HG03095 (cell line): Measurements from ENCODE around the gene UGT1A10.

ENCODE experiments used
- ATAC-seq: cut with Tn5 transposase; IDR thresholded peaks from one replicate; pipeline ENCODE4 v1.9.1; 2021; ENCODE audit warnings: moderate library complexity; ENCODE audit not compliant: unreplicated experiment

The UGT1A10 gene

DNA sequence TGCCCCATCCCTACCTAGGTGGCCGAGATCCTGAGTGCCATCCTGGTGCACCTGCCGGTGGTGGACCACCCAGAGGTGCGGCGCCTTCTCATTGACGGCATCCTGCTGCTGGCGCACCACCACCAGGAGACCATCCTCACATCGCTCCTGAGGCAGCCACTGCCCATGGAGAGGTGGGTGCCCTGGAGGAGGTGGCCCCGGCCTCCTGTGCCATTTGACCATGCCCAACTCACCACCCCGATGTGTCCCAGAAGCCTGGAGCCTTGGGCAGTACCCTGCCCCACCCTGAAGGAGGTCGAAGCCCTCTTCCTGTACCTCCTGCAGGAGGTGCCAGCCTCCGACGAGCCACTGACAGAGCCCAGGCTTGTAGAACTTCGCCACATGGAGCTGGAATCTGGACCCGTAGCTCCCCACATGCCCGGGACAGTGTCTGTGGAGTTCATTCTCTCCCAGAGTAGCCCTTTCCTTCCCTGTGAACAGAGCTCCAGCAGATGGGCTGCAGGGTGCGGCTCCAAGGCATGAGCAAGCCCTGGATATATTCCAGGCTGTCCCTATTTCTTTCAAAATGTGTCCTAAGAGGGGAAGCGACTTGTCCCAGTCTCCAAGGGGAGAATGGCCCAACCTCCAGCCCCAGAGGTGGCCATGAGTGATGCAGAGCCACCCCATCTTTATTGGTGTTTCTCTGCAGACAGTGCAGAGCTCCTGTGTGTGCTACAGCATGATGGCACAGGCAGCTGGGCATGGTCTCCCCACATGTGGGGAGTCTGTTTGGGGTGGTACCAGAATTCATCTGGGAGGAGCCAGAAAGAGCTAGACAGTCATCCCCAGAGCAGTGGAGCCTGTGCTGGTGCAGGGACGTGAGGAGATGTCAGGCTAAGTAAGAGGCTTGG, 183.9 kb downstream of the UGT1A10 start:
- ATAC-seq, result no peak

DNA sequence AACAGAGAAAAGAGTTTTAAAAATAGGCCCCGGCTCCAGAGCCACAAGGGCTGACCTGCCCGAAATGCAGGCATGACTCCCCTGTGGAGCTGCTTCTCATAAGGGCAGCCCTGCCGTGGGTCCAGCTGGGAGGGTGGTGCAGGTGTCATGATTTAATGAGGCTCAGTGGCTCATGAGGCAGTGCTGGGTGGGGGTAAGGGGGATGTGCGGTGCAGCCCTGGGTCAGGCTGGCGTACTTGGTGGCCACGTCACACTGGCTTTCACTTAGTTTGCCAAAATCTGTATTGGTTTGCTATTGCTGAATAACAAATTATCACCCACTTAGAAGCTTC, 184.5 kb downstream of the UGT1A10 start:
- ATAC-seq, result no peak

GRCh38 chr2:233821196-233821595, 184.9 kb downstream of the UGT1A10 start:
- ATAC-seq, result no peak

DNA sequence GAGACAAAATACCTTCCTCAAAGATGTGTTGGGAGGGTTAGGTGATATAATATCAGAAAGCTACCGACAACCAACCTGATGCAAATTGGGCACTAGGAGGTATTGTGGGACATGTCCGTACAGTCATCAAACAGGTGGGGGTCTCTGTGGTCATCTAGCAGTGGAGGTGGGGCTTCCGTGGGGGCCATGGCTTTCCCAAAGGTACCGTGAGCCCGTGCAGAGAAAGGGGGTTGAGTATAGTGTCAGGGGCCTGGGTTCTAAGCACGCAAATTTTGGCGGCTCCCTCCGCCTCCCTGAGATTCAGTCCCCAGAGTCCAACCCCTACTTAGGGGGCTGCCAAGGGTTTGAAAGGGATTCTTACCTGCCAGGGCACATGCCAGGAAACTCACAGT, 185.5 kb downstream of the UGT1A10 start:
- ATAC-seq, result no peak

DNA sequence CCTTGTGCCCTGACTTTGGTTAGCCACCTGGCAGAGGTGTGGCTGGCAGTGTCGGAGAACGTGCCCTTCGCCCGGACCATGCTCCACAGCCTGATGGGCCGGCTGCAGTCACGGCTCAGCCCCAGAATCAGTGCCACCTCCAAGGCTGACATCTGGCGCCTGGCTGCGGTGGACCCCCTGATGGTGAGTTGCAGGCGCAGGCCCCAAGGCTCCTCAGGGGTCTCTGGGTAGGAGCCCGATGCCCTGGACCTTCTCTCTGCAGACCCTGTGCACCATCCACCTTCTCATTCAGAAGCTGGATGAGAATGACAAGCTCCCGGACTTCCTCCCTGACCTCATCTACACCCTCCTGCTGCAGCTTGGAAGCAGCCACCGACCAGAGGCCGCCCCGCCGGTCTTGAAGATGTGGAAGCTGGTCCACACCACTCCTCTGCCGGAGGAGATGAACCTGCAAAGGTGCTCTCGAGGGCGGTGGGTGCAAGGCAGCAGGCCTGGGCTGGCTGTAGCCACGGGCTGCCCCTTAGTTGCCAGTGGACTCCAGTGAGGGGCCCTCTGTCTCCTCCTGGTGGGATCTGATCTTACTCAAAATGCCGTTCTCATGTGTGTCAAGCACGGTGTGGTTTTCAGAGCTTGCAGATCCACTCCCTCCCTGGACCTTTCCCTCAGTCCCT, 186.0 kb downstream of the UGT1A10 start:
- no peak for ATAC-seq
